ENCODE data around the gene TOMM7.
"Not testable (repeated sequence)": the region's sequence is repeated elsewhere in the genome, so short reads cannot be mapped to it uniquely, and the experiment has no call there.

Gene TOMM7

DNA sequence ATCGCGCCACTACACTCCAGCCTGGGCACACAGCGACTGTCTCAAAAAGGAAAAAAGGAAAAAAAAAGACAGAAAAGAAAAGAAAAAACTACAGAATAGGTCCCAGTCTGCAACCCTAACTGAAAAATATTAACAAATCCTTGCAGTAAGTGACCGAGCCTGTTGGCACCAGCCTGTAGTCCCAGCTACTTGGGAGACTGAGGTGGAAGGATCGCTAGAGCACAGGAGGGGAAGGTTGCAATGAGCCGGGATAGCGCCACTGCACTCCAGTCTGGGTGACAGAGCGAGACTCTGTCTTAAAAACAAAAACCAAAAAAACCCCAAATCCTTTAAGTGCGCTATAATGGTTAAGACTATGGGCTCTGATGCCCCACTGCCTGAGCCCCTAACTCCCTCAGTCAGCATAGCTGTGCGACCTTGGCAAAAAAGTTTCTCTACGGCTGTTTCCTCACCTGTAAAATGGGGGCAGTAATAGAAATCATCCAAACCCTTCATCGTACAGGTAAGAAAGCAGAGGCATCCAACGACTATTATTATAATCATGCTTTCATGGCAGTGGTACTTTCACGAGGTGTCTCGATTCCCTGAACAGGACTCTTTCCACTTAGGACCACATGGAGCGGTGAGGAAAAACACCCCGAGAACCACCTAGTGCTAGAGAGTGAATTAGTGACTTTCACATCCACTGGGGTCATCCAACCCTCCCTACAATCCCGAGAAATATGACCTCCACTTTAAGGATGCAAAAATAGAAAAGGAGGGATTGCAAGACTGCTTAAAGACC is 755 bp downstream of the TOMM7 start:
- DNase-seq (ENCODE audit: low read depth): no peak

DNA sequence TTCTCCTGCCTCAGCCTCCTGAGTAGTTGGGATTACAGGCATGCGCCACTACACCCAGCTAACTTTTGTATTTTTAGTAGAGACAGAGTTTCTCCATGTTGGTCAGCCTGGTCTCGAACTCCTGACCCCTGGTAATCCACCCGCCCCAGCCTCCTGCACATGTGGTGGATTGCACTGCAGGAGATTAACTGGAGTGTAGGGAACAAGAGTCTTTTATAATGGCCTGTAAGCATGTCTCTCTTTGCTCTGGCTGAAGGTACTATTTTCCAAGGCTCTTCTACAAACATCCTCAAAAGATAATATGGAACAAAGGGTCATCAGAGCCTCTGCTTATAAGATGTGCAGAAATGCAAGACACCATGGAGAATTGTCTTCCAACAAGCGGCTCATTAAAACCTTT is 3.2 kb downstream of the TOMM7 start:
- no peak for DNase-seq (ENCODE audit: low read depth)

DNA sequence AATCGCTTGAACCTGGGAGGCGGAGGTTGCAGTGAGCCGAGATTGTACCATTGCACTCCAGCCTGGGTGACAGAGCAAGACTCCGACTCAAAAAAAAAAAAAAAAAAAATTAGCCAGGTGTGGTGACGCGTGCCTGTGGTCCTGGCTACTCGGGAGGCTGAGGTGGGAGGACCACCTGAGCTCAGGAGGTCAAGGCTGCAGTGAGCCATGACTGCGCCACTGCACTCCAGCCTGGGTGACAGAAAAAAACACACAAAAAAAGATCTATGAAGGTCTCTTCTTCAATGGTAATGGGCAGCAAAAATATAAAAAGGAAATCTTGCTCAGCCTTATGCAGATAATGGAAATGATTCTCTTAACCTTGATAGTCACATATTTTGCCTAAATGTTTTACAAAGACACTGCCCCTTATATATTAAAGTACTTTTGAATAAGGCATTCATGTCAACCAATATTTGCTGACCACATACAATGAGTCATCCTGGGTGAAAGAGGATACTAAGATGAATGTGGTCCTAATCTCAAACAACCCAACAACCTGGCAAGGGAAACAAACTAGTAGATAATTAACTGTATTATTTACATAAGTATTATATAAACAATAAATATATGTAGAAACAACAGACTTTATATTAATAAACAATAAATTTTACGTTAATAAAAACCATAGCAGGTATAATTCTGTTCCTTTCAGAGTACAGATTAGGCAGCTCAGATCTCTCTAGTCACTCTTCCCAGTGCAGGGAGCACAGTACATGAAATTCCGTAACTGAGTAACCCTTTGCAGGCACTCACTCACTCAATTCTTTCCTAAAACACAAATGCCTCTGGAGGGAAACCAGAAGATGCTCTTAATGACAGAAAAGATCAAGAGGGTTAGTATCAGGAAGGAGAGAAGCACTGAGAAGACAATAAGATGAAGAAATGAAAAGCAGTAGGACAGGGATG is 8.1 kb downstream of the TOMM7 start:
- DNase-seq (ENCODE audit: low read depth): no peak

DNA sequence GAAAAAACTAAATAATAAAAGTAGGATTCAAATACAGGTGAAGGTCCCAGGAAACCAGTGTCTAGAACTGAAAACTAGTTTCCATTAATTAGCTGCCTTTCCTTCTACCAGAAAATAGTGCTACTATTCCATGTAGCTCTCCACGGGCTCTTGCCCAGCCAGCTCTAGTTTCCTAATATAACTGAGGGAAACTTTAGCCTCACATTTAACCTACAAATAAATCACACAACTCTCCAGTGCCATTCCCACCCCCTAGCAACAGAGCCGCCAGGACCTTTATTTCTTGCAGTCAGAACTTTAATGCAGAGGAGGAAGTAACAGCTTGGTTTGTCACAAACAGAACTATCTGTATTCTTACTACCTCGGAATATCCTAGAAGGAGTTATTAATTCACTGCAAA is 10.3 kb downstream of the TOMM7 start:
- no peak for DNase-seq (ENCODE audit: low read depth)

DNA sequence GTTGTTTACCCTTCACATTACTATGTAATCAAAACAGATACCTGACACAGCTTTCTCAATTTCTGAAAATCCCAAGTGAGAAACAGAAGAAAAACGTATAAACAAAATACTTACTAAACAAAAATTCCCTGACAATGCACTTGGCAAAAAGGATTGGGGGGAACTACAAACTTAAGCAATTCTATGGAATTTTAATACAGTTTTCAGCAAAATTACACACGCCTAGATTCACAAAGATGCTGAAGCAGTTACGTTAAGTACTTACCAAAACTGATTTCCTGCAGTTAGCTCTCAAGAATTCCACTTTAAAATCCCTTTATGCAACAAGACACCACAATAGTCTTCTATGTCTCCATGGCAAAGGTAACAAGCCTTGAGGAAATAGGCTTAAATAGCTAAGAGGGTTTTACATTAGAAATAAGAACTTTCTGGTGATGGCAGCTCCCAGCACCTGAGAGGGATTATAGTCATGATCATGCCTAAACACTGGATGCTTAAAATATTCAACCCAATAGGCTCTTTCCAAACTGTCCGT is 10.8 kb downstream of the TOMM7 start:
- no peak for DNase-seq (ENCODE audit: low read depth)

DNA sequence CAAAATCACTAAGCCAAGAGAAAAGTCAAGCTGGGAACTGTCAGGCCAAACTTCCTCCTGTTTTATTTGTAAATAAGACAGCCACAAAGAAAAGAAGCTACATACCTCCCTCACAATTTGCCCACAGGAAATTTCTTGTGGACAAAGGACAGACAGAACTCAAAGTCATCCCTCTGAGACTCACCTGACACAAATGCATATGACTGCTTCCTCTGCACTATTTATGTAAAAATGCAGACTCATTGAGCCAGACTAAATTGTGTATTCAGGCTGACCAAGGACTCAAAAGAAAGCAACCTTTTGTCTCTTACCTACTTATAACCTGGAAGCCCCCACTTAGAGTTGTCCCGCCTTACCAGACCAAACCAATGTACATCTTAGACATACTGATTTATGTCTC is 11.8 kb downstream of the TOMM7 start:
- DNase-seq (ENCODE audit: low read depth): no peak

DNA sequence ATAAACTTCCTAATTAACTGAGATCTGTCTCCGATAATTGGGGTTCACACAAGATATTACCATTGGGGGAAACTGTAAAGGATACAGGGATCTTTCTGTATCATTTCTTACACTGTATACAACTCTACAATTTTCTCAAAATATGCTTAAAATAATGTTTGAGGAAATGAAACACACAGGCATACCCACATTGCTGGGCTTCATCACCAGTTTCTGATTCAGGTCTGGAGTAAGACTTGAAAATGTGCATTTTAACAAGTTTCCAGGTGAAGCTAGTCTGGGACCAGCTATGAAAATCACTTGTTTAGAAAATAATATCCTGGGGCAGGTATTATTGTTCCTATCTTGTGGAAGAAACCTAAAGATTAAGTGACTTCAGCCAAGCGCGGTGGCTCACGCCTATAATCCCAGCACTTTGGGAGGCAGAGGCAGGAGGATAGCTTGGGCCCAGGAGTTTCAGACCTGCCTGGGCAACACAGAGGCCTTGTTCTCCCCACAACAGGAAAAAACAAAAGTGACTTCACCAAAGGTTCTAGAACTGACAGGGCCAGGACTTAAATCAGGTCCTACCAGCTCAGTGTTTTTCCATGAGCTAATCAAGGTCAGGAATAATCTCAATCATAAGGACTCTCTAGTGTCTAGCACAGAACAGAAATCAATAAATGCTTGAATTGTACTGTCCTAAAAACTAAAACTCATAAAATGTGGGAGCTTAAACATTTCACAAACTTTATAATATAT is 12.6 kb downstream of the TOMM7 start:
- DNase-seq (ENCODE audit: low read depth): no peak

DNA sequence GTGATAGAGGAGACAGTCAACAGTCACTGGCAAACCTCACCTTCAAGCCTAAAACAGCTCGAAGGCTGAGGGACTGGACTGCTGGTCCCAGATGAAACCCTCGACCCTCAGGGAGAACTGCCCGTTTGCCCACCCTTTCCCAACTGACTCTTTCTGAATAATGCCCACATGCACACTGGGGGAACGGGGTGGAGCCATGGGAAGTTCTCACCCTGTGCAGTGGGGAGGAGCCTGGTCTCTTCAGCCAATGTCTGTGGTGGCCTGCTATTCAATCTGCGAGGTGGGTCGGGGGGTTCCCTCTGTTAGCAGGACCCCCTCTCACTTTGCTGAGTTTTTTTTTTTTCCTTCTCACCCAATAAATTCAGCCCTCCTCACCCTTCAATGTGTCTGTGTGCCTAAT is 14.5 kb downstream of the TOMM7 start:
- DNase-seq (ENCODE audit: low read depth): no peak

DNA sequence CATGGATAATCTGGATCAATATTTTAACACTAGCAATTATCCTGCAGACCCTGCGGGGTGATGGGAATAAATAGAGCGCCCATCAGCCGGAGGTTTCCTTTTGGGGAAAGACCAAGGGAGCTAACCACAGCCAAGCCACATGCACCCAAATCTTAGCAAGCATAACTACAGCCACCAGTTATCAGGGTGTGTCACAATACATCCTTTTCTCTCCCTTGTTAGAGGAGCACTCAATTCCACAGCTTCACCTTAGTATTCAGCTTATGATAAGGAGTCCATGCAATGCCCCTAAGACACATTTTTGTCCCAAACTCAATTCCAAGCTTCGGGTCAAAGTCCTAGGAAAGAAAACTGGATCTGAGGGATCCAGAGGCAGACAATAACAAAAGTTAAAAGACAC is 15.9 kb downstream of the TOMM7 start:
- DNase-seq (ENCODE audit: low read depth): no peak

DNA sequence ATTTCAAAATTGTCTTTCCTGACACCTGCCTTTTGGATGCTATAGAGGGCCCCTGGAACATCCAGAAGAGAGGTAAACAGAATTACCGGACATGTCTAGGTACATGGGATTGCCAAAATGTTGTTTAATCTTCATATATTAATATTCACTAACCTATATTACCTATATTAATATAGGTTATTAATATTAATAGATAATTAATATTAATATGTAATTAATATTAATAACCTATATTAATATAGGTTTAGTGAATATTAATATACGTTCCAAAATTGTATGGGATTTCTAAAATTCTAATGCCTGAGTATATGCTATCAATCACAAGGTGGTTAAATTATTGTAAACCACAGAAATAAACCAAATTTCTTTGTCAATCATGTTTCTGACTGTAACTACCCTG is 17.4 kb downstream of the TOMM7 start:
- no peak for DNase-seq (ENCODE audit: low read depth)

DNA sequence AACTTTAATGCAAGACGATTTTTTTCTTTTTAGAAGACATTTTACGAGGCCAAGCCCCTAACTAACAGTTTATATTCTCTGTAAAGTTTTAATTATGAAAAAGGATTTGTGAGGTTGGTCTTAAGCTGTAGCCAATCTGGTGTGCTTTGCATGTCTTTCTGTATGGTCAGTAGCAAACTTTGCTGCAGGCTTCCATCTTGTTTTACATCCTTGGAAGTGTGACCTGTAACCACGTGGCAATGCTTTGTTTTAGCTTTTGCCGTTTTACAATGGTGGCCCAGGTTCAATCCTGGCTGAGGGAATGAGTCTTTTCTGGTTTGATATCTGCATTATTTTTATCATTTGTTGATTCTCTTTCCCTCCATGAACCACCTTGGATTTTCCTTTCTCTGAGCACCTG is 19.8 kb downstream of the TOMM7 start:
- DNase-seq (ENCODE audit: low read depth): not testable (repeated sequence)

DNA sequence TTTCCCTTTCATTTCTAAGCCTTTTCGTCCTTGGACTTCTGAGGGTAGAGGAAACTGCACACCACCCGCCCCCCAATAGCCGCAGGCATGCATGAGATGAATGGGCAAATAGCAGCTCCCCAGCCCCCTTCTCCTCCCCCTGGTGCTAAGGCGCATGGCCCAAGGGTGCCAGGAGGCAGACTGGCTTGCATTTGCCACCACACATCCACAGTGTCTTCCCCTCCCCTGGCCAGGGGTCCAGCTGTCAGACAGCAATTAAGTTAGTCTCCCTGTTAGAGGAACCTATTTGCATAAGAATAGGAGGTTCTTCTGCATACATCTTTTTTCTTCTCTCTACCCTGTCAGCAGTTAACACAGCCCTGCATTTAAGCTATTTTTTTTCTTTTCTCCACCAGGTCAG is 20.2 kb downstream of the TOMM7 start:
- no peak for DNase-seq (ENCODE audit: low read depth)

DNA sequence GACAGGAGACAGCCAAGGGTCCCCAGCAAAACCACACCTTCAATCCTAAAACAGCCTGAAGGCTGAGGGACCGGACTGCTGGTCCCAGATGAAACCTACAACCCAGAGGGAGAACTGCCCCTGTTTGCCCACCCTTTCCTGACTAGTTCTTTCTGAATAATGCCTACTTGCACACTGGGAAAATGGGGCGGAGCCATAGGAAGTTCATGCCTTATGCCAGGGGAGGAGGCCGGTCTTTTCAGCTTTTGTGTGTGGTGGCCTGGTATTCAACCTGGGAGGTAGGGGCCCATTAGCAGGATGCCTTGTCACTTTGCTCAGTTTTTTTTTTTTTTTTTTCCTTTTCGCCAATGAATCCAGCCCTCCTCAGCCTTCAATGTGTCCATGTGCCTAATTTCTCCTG is 20.7 kb downstream of the TOMM7 start:
- no peak for DNase-seq (ENCODE audit: low read depth)

DNA sequence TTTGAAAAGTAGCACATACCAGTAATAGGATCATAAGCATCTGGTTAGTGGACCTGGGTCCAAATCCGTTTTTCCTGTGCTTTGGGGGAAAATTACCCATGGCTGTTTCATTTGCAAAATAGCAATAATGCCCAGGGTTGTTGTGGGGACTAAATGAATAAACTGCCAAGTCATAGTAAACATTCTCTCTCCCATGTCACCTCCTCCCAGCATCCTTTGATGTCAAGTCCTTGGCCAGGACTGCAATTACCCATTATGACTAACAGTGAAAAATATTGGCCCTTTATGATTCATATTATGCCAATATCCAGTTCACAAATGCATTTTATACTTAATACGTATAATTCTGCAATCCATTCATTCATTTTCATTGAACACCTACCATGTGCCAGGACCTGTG is 23.0 kb downstream of the TOMM7 start:
- no peak for DNase-seq (ENCODE audit: low read depth)

DNA sequence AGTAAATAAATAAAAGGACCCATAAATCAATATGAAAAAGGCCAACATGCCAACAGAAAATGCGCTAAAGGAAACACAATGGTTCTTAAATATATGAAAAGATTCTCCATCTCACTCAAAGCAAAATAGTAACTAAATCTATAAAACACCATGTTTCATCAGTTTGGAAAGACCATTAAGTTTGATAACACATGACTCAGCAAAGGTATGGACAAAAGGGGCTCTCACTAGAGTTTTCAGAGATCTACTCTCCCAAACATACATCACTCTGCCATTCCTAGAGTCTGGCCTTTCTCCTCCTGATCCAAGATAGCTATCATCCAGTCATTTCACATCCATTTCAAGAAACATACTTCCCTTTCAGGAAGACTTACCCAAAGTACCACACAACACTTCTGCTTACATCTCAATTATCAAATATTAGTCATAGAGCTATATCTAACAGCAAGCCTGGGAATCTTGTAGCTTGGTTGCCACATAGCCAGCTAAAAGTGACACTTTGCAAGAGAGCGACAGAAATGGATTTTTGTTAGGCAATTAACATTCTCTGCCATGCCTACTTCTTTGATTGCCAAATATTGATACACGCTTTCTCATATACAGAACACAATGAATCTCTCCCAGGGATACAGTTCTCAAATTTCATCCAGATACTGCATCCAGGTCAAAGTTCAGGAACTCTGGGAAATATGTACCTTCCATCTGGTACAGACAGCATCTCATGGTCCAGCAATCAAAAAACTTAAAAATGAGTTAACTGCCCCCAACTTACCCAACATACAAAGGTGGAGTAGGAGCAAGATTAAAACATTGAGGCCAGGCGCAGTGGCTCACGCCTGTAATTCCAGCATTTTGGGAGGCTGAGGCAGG is 28.8 kb downstream of the TOMM7 start:
- no peak for DNase-seq (ENCODE audit: low read depth)

DNA sequence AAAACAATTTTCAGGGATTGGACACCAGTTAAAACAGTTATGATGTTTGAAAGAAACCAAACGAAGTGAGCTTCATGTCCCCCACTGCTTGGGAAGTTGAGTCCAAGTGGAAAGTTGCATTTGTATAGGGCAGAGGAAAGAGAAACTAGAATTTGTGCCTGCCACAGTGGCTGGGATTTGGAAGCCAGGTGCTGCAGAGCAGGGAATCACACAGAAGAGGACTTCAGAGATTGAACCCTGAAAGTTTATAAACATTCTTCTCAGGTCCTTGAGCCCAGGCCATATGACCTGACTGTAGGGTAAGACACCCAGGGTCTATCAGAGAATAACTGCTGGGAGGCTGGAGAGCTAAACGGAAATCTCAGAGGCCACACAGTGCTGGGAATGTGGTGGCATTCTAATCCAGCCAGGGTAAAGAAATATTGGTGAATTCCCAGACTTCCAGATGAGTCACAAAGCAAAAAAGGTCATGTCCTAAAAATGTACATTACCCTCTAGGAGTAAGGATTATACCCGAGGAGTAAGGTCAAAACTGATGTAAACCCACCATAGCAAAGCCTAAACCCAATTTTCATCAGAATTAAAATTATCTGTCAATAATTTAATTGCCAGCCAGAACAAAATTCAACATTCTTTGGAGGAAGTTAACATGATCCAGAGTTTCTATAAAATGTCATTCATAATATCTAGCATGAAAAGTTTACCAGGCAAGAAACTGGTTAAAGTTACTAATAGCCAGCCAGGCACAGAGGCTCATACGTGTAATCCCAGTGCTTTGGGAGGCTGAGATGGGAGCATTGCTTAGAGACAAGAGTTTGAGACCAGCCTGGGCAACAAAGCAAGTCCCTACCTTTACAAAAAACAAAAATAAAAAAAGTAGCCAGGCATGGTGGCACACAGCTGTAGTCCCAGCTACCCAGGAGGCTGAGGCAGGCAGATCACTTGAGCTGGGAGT is 31.2 kb downstream of the TOMM7 start:
- DNase-seq (ENCODE audit: low read depth): no peak

DNA sequence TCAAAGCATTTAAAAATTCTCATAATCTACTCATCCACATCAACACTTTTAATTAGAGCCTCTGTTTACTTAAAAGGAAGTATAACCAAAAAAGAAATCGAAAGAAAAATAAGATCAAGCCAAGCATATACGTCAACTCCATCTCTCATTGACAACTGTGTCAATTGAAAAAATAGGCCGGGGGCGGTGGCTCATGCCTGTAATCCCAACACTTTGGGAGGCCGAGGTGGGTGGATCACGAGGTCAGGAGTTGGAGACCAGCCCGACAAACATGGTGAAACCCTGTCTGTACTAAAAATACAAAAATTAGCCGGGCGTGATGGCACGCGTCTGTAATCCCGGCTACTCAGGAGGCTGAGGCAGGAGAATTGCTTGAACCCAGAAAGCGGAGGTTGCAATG is 32.0 kb downstream of the TOMM7 start:
- not testable (repeated sequence) for DNase-seq (ENCODE audit: low read depth)

DNA sequence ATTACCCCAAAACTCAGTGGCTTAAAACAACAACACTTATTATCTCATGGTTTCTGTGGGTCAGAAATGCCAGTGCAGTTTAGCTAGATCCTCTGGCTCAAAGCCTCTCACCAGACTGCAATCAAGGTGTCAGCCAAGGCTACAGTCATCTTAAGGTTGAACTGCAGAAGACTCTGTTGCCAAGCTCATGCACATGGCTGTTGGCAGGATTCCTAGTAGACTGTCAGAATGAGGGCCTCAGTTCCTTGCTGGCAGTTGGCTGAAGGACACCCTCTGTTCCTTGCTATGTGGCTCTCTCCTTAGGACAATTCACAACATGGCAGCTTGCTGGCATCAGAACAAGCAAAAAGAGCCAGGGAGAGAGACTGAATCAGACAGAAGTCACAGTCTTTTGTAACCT is 34.7 kb downstream of the TOMM7 start:
- DNase-seq (ENCODE audit: low read depth): no peak

DNA sequence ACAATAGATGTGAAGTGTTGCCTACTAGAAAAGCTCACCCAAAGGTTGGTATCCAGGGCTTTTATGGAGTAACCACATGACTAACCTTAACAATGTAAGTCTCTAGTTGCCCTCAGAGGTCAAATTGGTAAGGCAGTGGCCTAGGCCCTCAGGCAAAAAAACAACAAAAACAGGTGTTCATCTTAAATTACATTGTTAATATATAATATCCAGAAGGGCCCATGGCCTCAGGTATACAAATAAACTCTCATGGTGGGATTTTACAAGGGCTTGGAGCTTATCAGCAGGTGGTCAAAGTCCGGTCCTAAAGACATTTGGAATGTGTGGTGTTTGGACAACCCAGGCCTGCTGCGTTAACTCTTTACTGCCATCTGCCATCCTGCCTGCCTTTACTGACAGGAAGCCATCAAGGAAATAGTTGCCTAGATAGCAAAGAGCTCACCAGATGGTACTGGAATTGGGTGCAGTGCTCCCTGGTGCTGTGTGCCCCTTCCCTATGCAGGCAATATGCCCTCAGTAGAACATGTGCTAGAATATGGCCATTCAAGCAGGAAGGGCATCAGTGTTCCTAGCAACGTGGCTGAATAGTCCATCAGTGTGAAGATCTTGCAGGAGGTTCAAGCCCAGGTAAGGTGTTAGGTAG is 36.2 kb downstream of the TOMM7 start:
- no peak for DNase-seq (ENCODE audit: low read depth)

DNA sequence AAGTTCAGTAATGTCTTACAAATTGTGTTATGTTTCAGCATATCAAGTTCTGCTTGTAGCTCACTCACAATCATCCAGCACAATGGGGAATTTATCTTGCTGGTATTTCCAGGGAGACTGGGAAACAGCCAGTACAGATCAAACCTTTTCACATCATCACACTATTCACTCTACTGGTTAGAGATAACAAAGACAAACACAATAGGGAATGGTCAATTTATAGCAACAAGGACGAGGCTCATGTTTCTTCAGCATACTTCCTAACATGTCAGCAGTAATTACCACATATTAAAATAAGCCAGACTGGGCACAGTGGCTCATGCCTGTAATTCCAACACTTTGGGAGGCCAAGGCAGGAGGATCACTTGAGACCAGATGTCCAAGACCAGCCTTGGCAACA is 38.3 kb downstream of the TOMM7 start:
- no peak for DNase-seq (ENCODE audit: low read depth)
